HCT116 (cell line): ENCODE measurements around the gene SAMD4B. TPM values are rescaled to one million over a fixed set of nuclear protein-coding genes. Genes with fewer than 3 reads are reported as not detected.
A peak's percentile ranks its signal among the peaks of the same experiment; 100 is the strongest.

Source experiments
- ATAC-seq: fragments of 200-7000 bp; cut with Tn5 transposase; 2 replicates; pipeline ENCODE4 v1.9.1; 2020; ENCODE audit warnings: mild to moderate bottlenecking, moderate library complexity
- BruUV-seq: library from RNA; stranded (reverse); fragments of 400-500 nt; replicated peaks from 2 replicates; lab custom pipeline; 2021; lab: Mats Ljungman, UMichigan
- CTCF ChIA-PET: fragments of 300-600 bp; sonication (Branson Sonifier 250); formaldehyde crosslinking; loops from one replicate; lab custom pipeline; 2021; ENCODE audit warnings: antibody characterized with exemption; lab: Charles Lee
- POLR2A ChIA-PET: fragments of 300-600, 350-600 bp; sonication (Branson Sonifier 250); formaldehyde crosslinking; loops from one replicate; lab custom pipeline; 2021; ENCODE audit warnings: antibody characterized with exemption; lab: Charles Lee
- RAD21 ChIA-PET, 2 experiments: fragments of 300-600 bp; sonication (Branson Sonifier 250); formaldehyde crosslinking; loops; one replicate each; lab custom pipeline; 2023; ENCODE audit warnings: low total read pairs in 2 of 2; ENCODE audit not compliant: uncharacterized antibody in 2 of 2, unreplicated experiment in 2 of 2, low non-redundant PET in 1 of 2; lab: Charles Lee
- DNase-seq: peaks from one replicate; pipeline ENCODE4 v3.0.0-alpha.2; 2010; ENCODE audit warnings: low read depth, low spot score
- H2AFZ ChIP-seq: fragments of 200-600 bp; shearing (Covaris generic), sonication (generic); 2 replicates; pipeline ENCODE4 v1.6.1; 2017; ENCODE audit warnings: low read depth, mixed run types, mixed read lengths, antibody characterized with exemption, low read length; ENCODE audit not compliant: poor library complexity, severe bottlenecking
- H3K27ac ChIP-seq: 2 replicates; pipeline ENCODE4 v1.5.1; 2012; ENCODE audit warnings: low read depth, low read length
- H3K27me3 ChIP-seq: fragments of 200-600 bp; sonication (generic); 2 replicates; pipeline ENCODE4 v1.6.1; 2016; ENCODE audit warnings: mixed run types, low read length, mixed read lengths; ENCODE audit not compliant: insufficient read depth
- H3K36me3 ChIP-seq, 2 experiments: fragments of 200-500 bp in 1 of 2; fragments of 200-600 bp in 1 of 2; sonication (Bioruptor generic) in 1 of 2; sonication (generic) in 1 of 2; 2 replicates each; pipeline versions ENCODE4 v1.5.1 to v1.6.1; 2014 to 2016; ENCODE audit warnings: low read length in 2 of 2, inconsistent platforms in 1 of 2, mixed read lengths in 1 of 2, mixed run types in 1 of 2; ENCODE audit not compliant: insufficient read depth in 2 of 2, control insufficient read depth in 1 of 2
- H3K4me1 ChIP-seq, 2 experiments: fragments of 200-600 bp in 1 of 2; sonication (generic) in 1 of 2; 2 replicates each; pipeline versions ENCODE4 v1.5.1 to v1.6.1; 2012 to 2017; ENCODE audit warnings: low read length in 2 of 2, inconsistent platforms in 1 of 2, mild to moderate bottlenecking in 1 of 2, mixed read lengths in 1 of 2, mixed run types in 1 of 2, moderate library complexity in 1 of 2; ENCODE audit not compliant: insufficient read depth in 2 of 2, control insufficient read depth in 1 of 2
- H3K4me2 ChIP-seq: fragments of 200-600 bp; sonication (generic); 2 replicates; pipeline ENCODE4 v1.6.1; 2017; ENCODE audit warnings: mixed run types, low read length, mixed read lengths
- H3K4me3 ChIP-seq, 2 experiments: fragments of 200-600 bp in 1 of 2; sonication (generic) in 1 of 2; replicated peaks in 1 of 2; 2 replicates each; pipeline ENCODE4 v1.5.1; 2011 to 2016; ENCODE audit warnings: low read length in 2 of 2, control low read depth in 1 of 2, low read depth in 1 of 2, mild to moderate bottlenecking in 1 of 2, mixed read lengths in 1 of 2, mixed run types in 1 of 2
- H3K79me2 ChIP-seq: fragments of 200-600 bp; sonication (generic); 2 replicates; pipeline ENCODE4 v1.6.1; 2017; ENCODE audit warnings: mild to moderate bottlenecking, mixed run types, low read length, moderate library complexity, mixed read lengths; ENCODE audit not compliant: insufficient read depth
- H3K9ac ChIP-seq: fragments of 200-600 bp; sonication (generic); 2 replicates; pipeline ENCODE4 v1.6.1; 2016; ENCODE audit warnings: low read length, mixed read lengths
- H3K9me2 ChIP-seq: fragments of 200-600 bp; sonication (generic), shearing (Covaris generic); 2 replicates; pipeline ENCODE4 v1.6.1; 2017; ENCODE audit warnings: mixed run types, mild to moderate bottlenecking, moderate library complexity; ENCODE audit not compliant: insufficient read depth
- H3K9me3 ChIP-seq, 2 experiments: fragments of 200-500 bp in 1 of 2; fragments of 200-600 bp in 1 of 2; sonication (Bioruptor generic) in 1 of 2; sonication (generic) in 1 of 2; 2 replicates each; pipeline ENCODE4 v1.6.1; 2014 to 2017; ENCODE audit warnings: low read length in 2 of 2, mixed read lengths in 2 of 2, inconsistent platforms in 1 of 2, low read depth in 1 of 2, mild to moderate bottlenecking in 1 of 2, mixed run types in 1 of 2, moderate library complexity in 1 of 2; ENCODE audit not compliant: control insufficient read depth in 1 of 2, insufficient read depth in 1 of 2
- H4K20me1 ChIP-seq: fragments of 200-600 bp; sonication (generic), shearing (Covaris generic); 2 replicates; pipeline ENCODE4 v1.6.1; 2017; ENCODE audit warnings: mixed run types, mild to moderate bottlenecking, moderate library complexity; ENCODE audit not compliant: insufficient read depth
- CTCF ChIP-seq, 3 experiments: fragments of 200-600 bp in 1 of 3; sonication (generic) in 1 of 3; IDR thresholded peaks in 2 of 3; conservative IDR thresholded peaks in 1 of 3; 2 replicates each; pipeline ENCODE4 v1.5.1; 2012 to 2017; ENCODE audit warnings: low read depth in 2 of 3, low read length in 2 of 3, antibody characterized with exemption in 1 of 3, borderline replicate concordance in 1 of 3, control low read depth in 1 of 3, mild to moderate bottlenecking in 1 of 3, mixed read lengths in 1 of 3, mixed run types in 1 of 3, moderate library complexity in 1 of 3; ENCODE audit not compliant: insufficient read depth in 1 of 3
- ZNF274 ChIP-seq: fragments of 200-500 bp; sonication (Bioruptor generic); IDR thresholded peaks from 2 replicates; pipeline ENCODE4 v1.6.1; 2014; ENCODE audit warnings: mild to moderate bottlenecking, low read depth, low read length, inconsistent platforms
- intact Hi-C: fragments of 100-400 bp; cut with micrococcal nuclease; formaldehyde crosslinking; loops from 2 replicates; pipeline ENCODE4 v1.10.0; 2022
- total RNA-seq: library from RNA; stranded (reverse); gene quantifications from one replicate; pipeline ENCODE4 v1.2.1, GENCODE V29; 2021; ENCODE audit not compliant: unreplicated experiment

Gene SAMD4B
- total RNA-seq, 1 experiment from 2014 or later: 127 TPM

- Histone ChIP-seq H3K4me1 (peaks cover 20 to 41% of the 10 kb centered on the region in 2 experiments), H3K9me2 (no peaks in the 10 kb centered on the region), H3K4me2 (no peak overlapping the region), H2AFZ (no peak overlapping the region), H4K20me1 (no peaks in the 10 kb centered on the region), H3K27me3 (no peaks in the 10 kb centered on the region), H3K9ac (no peak overlapping the region), H3K9me3 (no peaks in the 10 kb centered on the region), H3K27ac (no peak overlapping the region), H3K36me3 (0 out of 4 replicates have a peak, but pooled peaks cover 0 to 4% of the 10 kb centered on the region in 2 experiments), H3K79me2 (no peaks in the 10 kb centered on the region; the same call in 1 of the 2 replicates), H3K4me3 (no peak overlapping the region)
- ATAC-seq: no peak
- CTCF ChIA-PET: interaction anchor here (1.1 to 1.7 kb wide), 2 partner anchors 13 to 119 kb away, joined by 3 to 5 read pairs; no protein-coding TSS in a partner anchor
- DNase-seq: no peak
- RAD21 ChIA-PET: no interaction called here
- TF ChIP-seq CTCF (IDR thresholded peaks at IDR 0.05 in 2 of 3, conservative IDR thresholded peaks at IDR 0.05 in 1 of 3; ENCODE audit: borderline replicate concordance in 1 of 3, insufficient read depth in 1 of 3, low read depth in 2 of 3, low read length in 2 of 3) (peak in 1 of 3 experiments; percentile 10; a peak in 1 of 6 replicates), ZNF274 (no peak)
- POLR2A ChIA-PET: no interaction called here
- intact Hi-C loops: no loop called here
- BruUV-seq: no TSS peak
These were observed 73.2 kb downstream of the SAMD4B start for GRCh38 chr19:39415111-39416046.
